Adrenal gland (tissue), 5 donors: ENCODE results near the gene PIK3IP1.

Source experiments
- POLR2A ChIP-seq, 2 donors: fragments of 450-650 bp; IDR thresholded peaks; one replicate each; pipeline ENCODE4 v1.6.1; 2017; ENCODE audit warnings: antibody characterized with exemption in 2 of 2, mild to moderate bottlenecking in 2 of 2, moderate library complexity in 1 of 2
- TF ChIP-seq, protein P1 (sequence below), 6 experiments: fragments of 450-650 bp in 4 of 6; fragments of 200-600 bp in 2 of 6; sonication (generic) in 1 of 6; IDR thresholded peaks; 1 replicate in 5 of 6; 2 replicates in 1 of 6; pipeline versions ENCODE4 v1.5.1 to v1.8.0; 2016 to 2021; ENCODE audit warnings: antibody characterized with exemption in 6 of 6, mild to moderate bottlenecking in 2 of 6, moderate library complexity in 1 of 6
- donor health status: DM: no; HTN: no; CAD: no.

DNA sequence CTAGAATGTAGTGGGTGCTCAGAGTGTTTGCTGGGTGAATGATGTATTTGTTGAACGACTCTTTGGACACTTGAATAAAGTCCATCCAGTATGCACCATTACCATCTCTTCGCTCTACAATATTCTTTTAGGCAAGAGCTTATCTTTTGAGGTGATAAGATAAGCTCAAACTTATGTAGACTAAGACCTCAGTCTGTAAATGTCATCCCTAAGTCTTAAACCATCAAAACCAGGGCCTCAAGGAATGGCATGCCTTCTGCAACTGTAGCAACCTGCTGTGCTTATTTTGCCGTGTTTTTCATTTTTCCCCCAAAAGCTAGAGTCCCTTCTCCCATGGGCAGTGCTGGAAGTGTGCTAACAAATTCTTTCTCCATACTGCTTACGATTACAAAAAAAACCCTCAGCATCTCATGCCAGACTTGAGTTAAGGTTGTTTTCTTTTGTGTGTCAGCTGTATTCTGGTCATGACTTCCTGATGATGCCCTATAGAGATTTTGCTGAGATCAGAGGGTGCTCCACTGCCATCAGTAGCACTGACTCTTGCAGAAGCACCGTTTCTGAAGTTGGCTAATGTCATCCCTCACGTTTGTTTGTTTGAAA, 52.4 kb downstream of the PIK3IP1 start:
- TF ChIP-seq POLR2A (IDR thresholded peaks at IDR 0.05): no peak
- TF ChIP-seq, protein P1, sequence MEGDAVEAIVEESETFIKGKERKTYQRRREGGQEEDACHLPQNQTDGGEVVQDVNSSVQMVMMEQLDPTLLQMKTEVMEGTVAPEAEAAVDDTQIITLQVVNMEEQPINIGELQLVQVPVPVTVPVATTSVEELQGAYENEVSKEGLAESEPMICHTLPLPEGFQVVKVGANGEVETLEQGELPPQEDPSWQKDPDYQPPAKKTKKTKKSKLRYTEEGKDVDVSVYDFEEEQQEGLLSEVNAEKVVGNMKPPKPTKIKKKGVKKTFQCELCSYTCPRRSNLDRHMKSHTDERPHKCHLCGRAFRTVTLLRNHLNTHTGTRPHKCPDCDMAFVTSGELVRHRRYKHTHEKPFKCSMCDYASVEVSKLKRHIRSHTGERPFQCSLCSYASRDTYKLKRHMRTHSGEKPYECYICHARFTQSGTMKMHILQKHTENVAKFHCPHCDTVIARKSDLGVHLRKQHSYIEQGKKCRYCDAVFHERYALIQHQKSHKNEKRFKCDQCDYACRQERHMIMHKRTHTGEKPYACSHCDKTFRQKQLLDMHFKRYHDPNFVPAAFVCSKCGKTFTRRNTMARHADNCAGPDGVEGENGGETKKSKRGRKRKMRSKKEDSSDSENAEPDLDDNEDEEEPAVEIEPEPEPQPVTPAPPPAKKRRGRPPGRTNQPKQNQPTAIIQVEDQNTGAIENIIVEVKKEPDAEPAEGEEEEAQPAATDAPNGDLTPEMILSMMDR (IDR thresholded peaks at IDR 0.05): no peak
